SK-N-SH treated with all-trans-retinoic acid at 6 μM for 48 hours (cell line): ENCODE measurements around the gene ZFP69.

Experiments used
- ATAC-seq: fragments of 200-7000 bp; cut with Tn5 transposase; 3 replicates; pipeline ENCODE4 v1.9.1; 2020; ENCODE audit warnings: mild to moderate bottlenecking, moderate library complexity
- ARNTL ChIP-seq: fragments of 450-650 bp; formaldehyde crosslinking; IDR thresholded peaks from 2 replicates; pipeline ENCODE4 v1.5.0; 2020; ENCODE audit warnings: low read depth, mild to moderate bottlenecking, moderate library complexity, borderline replicate concordance
- BACH2 ChIP-seq: fragments of 250-450 bp; sonication (Bioruptor Pico); IDR thresholded peaks from 2 replicates; pipeline ENCODE4 v1.9.0; 2021; ENCODE audit warnings: mild to moderate bottlenecking, borderline replicate concordance
- CSDC2 ChIP-seq: fragments of 250-450 bp; sonication (Bioruptor Pico); IDR thresholded peaks from 2 replicates; pipeline ENCODE4 v1.5.0; 2020; ENCODE audit warnings: mild to moderate bottlenecking, moderate library complexity
- CSRNP3 ChIP-seq: fragments of 250-450 bp; sonication (Bioruptor Pico); IDR thresholded peaks from 2 replicates; pipeline ENCODE4 v1.5.1; 2021; ENCODE audit warnings: mild to moderate bottlenecking, moderate library complexity
- ESRRG ChIP-seq: fragments of 250-450 bp; sonication (Bioruptor Pico); IDR thresholded peaks from 2 replicates; pipeline ENCODE4 v1.6.1; 2021; ENCODE audit warnings: mild to moderate bottlenecking
- GLIS3 ChIP-seq: fragments of 250-450 bp; sonication (Bioruptor Pico); IDR thresholded peaks from 2 replicates; pipeline ENCODE4 v1.5.0; 2020; ENCODE audit warnings: mild to moderate bottlenecking, moderate library complexity
- ISL1 ChIP-seq: fragments of 250-450 bp; sonication (Bioruptor Pico); IDR thresholded peaks from 2 replicates; pipeline ENCODE4 v2.1.2; 2022; ENCODE audit warnings: mild to moderate bottlenecking, moderate library complexity
- OSR1 ChIP-seq: fragments of 250-450 bp; sonication (Bioruptor Pico); IDR thresholded peaks from 2 replicates; pipeline ENCODE4 v1.8.0; 2022; ENCODE audit warnings: moderate library complexity, mild to moderate bottlenecking, inconsistent platforms
- PATZ1 ChIP-seq: fragments of 250-450 bp; sonication (Bioruptor Pico); IDR thresholded peaks from 2 replicates; pipeline ENCODE4 v1.8.0; 2020; ENCODE audit warnings: mild to moderate bottlenecking, moderate library complexity, borderline replicate concordance
- POU6F1 ChIP-seq: fragments of 250-450 bp; sonication (Bioruptor Pico); IDR thresholded peaks from 2 replicates; pipeline ENCODE4 v1.8.0; 2021; ENCODE audit warnings: low read depth, mild to moderate bottlenecking, moderate library complexity, borderline replicate concordance
- PPARA ChIP-seq: fragments of 250-450 bp; sonication (Bioruptor Pico); IDR thresholded peaks from 2 replicates; pipeline ENCODE4 v1.5.0; 2020; ENCODE audit warnings: mild to moderate bottlenecking, borderline replicate concordance
- RARB ChIP-seq: fragments of 250-450 bp; sonication (Bioruptor Pico); IDR thresholded peaks from 2 replicates; pipeline ENCODE4 v1.8.0; 2021; ENCODE audit warnings: mild to moderate bottlenecking, moderate library complexity
- SNAI2 ChIP-seq: fragments of 250-450 bp; sonication (Bioruptor Pico); IDR thresholded peaks from 2 replicates; pipeline ENCODE4 v1.5.0; 2020; ENCODE audit warnings: mild to moderate bottlenecking, moderate library complexity
- TCF4 ChIP-seq: fragments of 250-450 bp; sonication (Bioruptor Pico); IDR thresholded peaks from 2 replicates; pipeline ENCODE4 v1.8.0; 2021; ENCODE audit warnings: mild to moderate bottlenecking, moderate library complexity, borderline replicate concordance
- TOX ChIP-seq: fragments of 250-450 bp; sonication (Bioruptor Pico); IDR thresholded peaks from 2 replicates; pipeline ENCODE4 v1.8.0; 2021; ENCODE audit warnings: mild to moderate bottlenecking, moderate library complexity, borderline replicate concordance
- ZC3H10 ChIP-seq: fragments of 250-450 bp; sonication (Bioruptor Pico); IDR thresholded peaks from 2 replicates; pipeline ENCODE4 v1.5.1; 2021; ENCODE audit warnings: mild to moderate bottlenecking, moderate library complexity
- ZFP3 ChIP-seq: fragments of 250-450 bp; sonication (Bioruptor Pico); IDR thresholded peaks from 2 replicates; pipeline ENCODE4 v1.5.0; 2020; ENCODE audit warnings: mild to moderate bottlenecking, moderate library complexity
- ZFP30 ChIP-seq: fragments of 450-650 bp; formaldehyde crosslinking; IDR thresholded peaks from 2 replicates; pipeline ENCODE4 v1.5.0; 2022; ENCODE audit warnings: mild to moderate bottlenecking, moderate library complexity
- ZNF565 ChIP-seq: fragments of 450-650 bp; formaldehyde crosslinking; conservative IDR thresholded peaks from 2 replicates; pipeline ENCODE4 v1.5.0; 2020; ENCODE audit warnings: low read depth, mild to moderate bottlenecking, moderate library complexity
- ZNF8 ChIP-seq: fragments of 450-650 bp; formaldehyde crosslinking; IDR thresholded peaks from 2 replicates; pipeline ENCODE4 v1.5.0; 2020; ENCODE audit warnings: mild to moderate bottlenecking, moderate library complexity
- TF ChIP-seq, protein P1 (sequence below): fragments of 250-450 bp; sonication (Bioruptor Pico); IDR thresholded peaks from 2 replicates; pipeline ENCODE4 v1.5.1; 2020; ENCODE audit warnings: low read depth, mild to moderate bottlenecking, moderate library complexity
- TF ChIP-seq, protein P2 (sequence below): fragments of 250-450 bp; sonication (Bioruptor Pico); IDR thresholded peaks from 2 replicates; pipeline ENCODE4 v1.5.0; 2020; ENCODE audit warnings: mild to moderate bottlenecking, moderate library complexity

ZFP69 gene

GRCh38 chr1:40507973-40508372 lies 30.9 kb downstream of the ZFP69 start:
- TF ChIP-seq RARB (CRISPR knock-in tag) (no peak), ZNF565 (CRISPR knock-in tag) (no peak), CSRNP3 (no peak), TCF4 (CRISPR knock-in tag) (no peak), OSR1 (CRISPR knock-in tag) (no peak), SNAI2 (CRISPR knock-in tag) (no peak), ISL1 (CRISPR knock-in tag) (no peak), ZNF8 (CRISPR knock-in tag) (no peak), ZFP30 (CRISPR knock-in tag) (no peak), ZFP3 (CRISPR knock-in tag) (no peak), TOX (CRISPR knock-in tag) (no peak), ARNTL (CRISPR knock-in tag) (no peak)
- TF ChIP-seq, protein P1, sequence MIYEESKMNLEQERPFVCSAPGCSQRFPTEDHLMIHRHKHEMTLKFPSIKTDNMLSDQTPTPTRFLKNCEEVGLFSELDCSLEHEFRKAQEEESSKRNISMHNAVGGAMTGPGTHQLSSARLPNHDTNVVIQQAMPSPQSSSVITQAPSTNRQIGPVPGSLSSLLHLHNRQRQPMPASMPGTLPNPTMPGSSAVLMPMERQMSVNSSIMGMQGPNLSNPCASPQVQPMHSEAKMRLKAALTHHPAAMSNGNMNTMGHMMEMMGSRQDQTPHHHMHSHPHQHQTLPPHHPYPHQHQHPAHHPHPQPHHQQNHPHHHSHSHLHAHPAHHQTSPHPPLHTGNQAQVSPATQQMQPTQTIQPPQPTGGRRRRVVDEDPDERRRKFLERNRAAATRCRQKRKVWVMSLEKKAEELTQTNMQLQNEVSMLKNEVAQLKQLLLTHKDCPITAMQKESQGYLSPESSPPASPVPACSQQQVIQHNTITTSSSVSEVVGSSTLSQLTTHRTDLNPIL (CRISPR knock-in tag): no peak
- no peak for ATAC-seq

DNA sequence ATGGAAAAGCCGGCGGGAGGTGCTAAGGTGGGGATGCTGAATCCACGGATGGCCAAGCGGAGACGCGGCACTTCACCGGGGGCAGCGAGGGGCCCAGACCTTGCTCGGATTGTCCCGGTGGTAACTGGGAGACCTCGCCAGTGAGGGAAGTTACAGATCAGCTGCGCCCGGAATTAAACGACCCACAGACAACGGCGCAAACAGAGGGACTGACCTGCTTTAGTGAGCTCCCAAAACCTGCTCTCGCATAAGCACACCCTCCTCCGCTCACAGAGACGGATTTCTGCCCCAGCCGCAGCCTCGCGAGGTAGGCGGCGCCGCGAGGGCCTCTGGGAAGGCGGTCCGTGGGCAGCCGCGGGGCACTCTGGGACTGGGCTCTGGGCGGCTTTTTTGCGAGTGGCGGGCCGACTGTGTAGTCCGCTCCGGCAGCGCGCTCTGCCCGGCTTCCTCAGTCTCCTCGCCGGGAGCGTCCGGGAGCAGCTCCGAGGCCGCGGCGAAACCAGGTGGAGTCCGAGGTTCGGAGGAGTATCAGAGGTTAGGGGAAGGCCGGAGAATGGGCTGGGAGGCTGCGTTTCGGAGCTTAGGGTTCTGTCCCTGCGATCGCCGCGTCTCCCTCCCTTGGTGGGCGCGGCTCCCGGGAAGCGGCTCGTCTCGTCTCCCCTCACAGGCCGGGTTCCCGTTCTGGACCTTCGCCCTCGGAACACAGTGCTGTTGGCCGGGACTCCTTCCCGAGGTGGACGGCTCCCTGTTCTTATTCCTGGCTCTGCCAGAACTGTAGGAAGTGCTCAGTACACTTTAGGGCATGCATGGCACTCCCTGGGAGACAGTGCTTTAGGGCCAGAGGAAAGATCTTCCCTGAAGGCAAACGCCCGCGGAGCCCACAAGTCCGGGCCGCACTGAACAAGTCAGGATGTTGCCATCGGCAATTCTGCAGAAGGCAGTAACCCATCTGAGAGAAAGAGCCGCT lies 31.6 kb downstream of the ZFP69 start, which contains the start of gene EXO5:
Gene EXO5, plus strand, starts transcription at position 393 of the 967 bp plus-strand sequence. CDS start 5,778 bp downstream, outside the sequence.
- TF ChIP-seq RARB (CRISPR knock-in tag) (no peak), CSRNP3 (no peak), ZFP3 (CRISPR knock-in tag) (peak; percentile 10; the same call in 1 of the 2 replicates)
- ATAC-seq: peak; percentile 99

- no peak for TF ChIP-seq ESRRG (CRISPR knock-in tag)
- no peak for TF ChIP-seq ZC3H10
- TF ChIP-seq OSR1 (CRISPR knock-in tag): no peak
- TF ChIP-seq TOX (CRISPR knock-in tag): no peak
- no peak for TF ChIP-seq ZFP30 (CRISPR knock-in tag)
- TF ChIP-seq GLIS3 (CRISPR knock-in tag): no peak
- no peak for TF ChIP-seq ISL1 (CRISPR knock-in tag)
- no peak for TF ChIP-seq BACH2 (CRISPR knock-in tag)
- no peak for TF ChIP-seq PATZ1 (CRISPR knock-in tag)
- TF ChIP-seq, protein P1 (CRISPR knock-in tag): no peak
- no peak for TF ChIP-seq SNAI2 (CRISPR knock-in tag)
- TF ChIP-seq POU6F1 (CRISPR knock-in tag): no peak
- TF ChIP-seq, protein P2, sequence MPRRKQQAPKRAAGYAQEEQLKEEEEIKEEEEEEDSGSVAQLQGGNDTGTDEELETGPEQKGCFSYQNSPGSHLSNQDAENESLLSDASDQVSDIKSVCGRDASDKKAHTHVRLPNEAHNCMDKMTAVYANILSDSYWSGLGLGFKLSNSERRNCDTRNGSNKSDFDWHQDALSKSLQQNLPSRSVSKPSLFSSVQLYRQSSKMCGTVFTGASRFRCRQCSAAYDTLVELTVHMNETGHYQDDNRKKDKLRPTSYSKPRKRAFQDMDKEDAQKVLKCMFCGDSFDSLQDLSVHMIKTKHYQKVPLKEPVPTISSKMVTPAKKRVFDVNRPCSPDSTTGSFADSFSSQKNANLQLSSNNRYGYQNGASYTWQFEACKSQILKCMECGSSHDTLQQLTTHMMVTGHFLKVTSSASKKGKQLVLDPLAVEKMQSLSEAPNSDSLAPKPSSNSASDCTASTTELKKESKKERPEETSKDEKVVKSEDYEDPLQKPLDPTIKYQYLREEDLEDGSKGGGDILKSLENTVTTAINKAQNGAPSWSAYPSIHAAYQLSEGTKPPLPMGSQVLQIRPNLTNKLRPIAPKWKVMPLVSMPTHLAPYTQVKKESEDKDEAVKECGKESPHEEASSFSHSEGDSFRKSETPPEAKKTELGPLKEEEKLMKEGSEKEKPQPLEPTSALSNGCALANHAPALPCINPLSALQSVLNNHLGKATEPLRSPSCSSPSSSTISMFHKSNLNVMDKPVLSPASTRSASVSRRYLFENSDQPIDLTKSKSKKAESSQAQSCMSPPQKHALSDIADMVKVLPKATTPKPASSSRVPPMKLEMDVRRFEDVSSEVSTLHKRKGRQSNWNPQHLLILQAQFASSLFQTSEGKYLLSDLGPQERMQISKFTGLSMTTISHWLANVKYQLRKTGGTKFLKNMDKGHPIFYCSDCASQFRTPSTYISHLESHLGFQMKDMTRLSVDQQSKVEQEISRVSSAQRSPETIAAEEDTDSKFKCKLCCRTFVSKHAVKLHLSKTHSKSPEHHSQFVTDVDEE (CRISPR knock-in tag): no peak
- no peak for TF ChIP-seq CSDC2 (CRISPR knock-in tag)
- no peak for TF ChIP-seq PPARA (CRISPR knock-in tag)
- no peak for TF ChIP-seq CSRNP3
- TF ChIP-seq ZNF8 (CRISPR knock-in tag): no peak
- ATAC-seq: no peak
These were observed 42.4 kb downstream of the ZFP69 start for GRCh38 chr1:40519517-40519916.
